Mammary epithelial cell (primary cell): ENCODE data around the gene STAC.

Experiments used
- EZH2 ChIP-seq: IDR thresholded peaks from 2 replicates; pipeline ENCODE4 v1.6.1; 2012; ENCODE audit warnings: low read length, inconsistent platforms, borderline replicate concordance
- TF ChIP-seq, protein P1 (sequence below), 2 donors: IDR thresholded peaks in 1 of 2; conservative IDR thresholded peaks in 1 of 2; 2 replicates each; pipeline ENCODE4 v1.5.1; 2011 to 2012; ENCODE audit warnings: inconsistent platforms in 2 of 2, low read length in 2 of 2, mild to moderate bottlenecking in 2 of 2, control low read depth in 1 of 2, low read depth in 1 of 2; ENCODE audit not compliant: insufficient read depth in 1 of 2; ENCODE audit errors: extremely low read depth in 1 of 2

DNA sequence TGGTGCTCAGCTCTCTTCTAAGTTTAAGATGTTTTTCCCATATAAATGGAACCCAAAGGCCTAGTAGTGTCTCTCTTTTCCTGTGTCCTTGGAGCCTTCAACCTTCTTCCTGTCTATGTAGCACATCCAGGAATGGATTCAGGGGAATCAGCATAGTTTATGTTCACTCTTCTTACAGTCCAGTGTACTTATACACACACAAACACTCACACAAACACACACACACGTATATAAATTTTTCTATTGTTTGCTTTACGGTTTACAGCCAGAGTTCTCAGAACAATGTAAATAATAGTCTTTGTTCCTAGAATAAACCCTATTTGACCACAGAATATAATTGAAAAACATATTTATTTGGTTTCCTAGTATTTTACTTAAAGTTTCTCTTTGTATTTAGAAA is 36.9 kb downstream of the STAC start:
- TF ChIP-seq, protein P1, sequence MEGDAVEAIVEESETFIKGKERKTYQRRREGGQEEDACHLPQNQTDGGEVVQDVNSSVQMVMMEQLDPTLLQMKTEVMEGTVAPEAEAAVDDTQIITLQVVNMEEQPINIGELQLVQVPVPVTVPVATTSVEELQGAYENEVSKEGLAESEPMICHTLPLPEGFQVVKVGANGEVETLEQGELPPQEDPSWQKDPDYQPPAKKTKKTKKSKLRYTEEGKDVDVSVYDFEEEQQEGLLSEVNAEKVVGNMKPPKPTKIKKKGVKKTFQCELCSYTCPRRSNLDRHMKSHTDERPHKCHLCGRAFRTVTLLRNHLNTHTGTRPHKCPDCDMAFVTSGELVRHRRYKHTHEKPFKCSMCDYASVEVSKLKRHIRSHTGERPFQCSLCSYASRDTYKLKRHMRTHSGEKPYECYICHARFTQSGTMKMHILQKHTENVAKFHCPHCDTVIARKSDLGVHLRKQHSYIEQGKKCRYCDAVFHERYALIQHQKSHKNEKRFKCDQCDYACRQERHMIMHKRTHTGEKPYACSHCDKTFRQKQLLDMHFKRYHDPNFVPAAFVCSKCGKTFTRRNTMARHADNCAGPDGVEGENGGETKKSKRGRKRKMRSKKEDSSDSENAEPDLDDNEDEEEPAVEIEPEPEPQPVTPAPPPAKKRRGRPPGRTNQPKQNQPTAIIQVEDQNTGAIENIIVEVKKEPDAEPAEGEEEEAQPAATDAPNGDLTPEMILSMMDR (conservative IDR thresholded peaks at IDR 0.05 in 1 of 2, IDR thresholded peaks at IDR 0.05 in 1 of 2; ENCODE audit: extremely low read depth in 1 of 2, insufficient read depth in 1 of 2, low read depth in 1 of 2, low read length in 2 of 2), result no peak
- no peak for TF ChIP-seq EZH2
